ENCODE measurements around the gene RXYLT1.
"Not testable (repeated sequence)": the region's sequence is repeated elsewhere in the genome, so short reads cannot be mapped to it uniquely, and the experiment has no call there.

The RXYLT1 gene

GRCh38 chr12:63779498-63780481 lies at the start of gene RXYLT1:
Gene RXYLT1, plus strand, starts transcription at chr12:63779909. Its CDS starts 52 bp downstream, at chr12:63779961.
- DNase-seq (ENCODE audit: low read depth), result peak; percentile 35

- not testable (repeated sequence) for DNase-seq (ENCODE audit: low read depth)
Measured at GRCh38 chr12:63732779-63733178, 46.9 kb upstream of the RXYLT1 start.

GRCh38 chr12:63733585-63733984 lies 46.1 kb upstream of the RXYLT1 start:
- DNase-seq (ENCODE audit: low read depth), result not testable (repeated sequence)

GRCh38 chr12:63740551-63740950 lies 39.2 kb upstream of the RXYLT1 start:
- DNase-seq (ENCODE audit: low read depth), result not testable (repeated sequence)

- not testable (repeated sequence) for DNase-seq (ENCODE audit: low read depth)
Measured at GRCh38 chr12:63741431-63741830, 38.3 kb upstream of the RXYLT1 start.

- not testable (repeated sequence) for DNase-seq (ENCODE audit: low read depth)
Measured at GRCh38 chr12:63744110-63744509, 35.6 kb upstream of the RXYLT1 start.

- DNase-seq (ENCODE audit: low read depth), result not testable (repeated sequence)
Measured at GRCh38 chr12:63746470-63746869, 33.2 kb upstream of the RXYLT1 start.

- DNase-seq (ENCODE audit: low read depth), result not testable (repeated sequence)
Measured at GRCh38 chr12:63747136-63747535, 32.6 kb upstream of the RXYLT1 start.

- DNase-seq (ENCODE audit: low read depth), result no peak
Measured at GRCh38 chr12:63747553-63747952, 32.2 kb upstream of the RXYLT1 start.

GRCh38 chr12:63752283-63752682 lies 27.4 kb upstream of the RXYLT1 start:
- no peak for DNase-seq (ENCODE audit: low read depth)

GRCh38 chr12:63752841-63753240 lies 26.9 kb upstream of the RXYLT1 start:
- no peak for DNase-seq (ENCODE audit: low read depth)

GRCh38 chr12:63753743-63754142 lies 26.0 kb upstream of the RXYLT1 start:
- no peak for DNase-seq (ENCODE audit: low read depth)

- no peak for DNase-seq (ENCODE audit: low read depth)
Measured at GRCh38 chr12:63764481-63764880, 15.2 kb upstream of the RXYLT1 start.

GRCh38 chr12:63766498-63766897 lies 13.2 kb upstream of the RXYLT1 start:
- no peak for DNase-seq (ENCODE audit: low read depth)

- no peak for DNase-seq (ENCODE audit: low read depth)
Measured at GRCh38 chr12:63770375-63770774, 9.3 kb upstream of the RXYLT1 start.

GRCh38 chr12:63777340-63777739 lies 2.4 kb upstream of the RXYLT1 start:
- no peak for DNase-seq (ENCODE audit: low read depth)

- no peak for DNase-seq (ENCODE audit: low read depth)
Measured at GRCh38 chr12:63782466-63782865, 2.8 kb downstream of the RXYLT1 start.

GRCh38 chr12:63787306-63787705 lies 7.6 kb downstream of the RXYLT1 start:
- no peak for DNase-seq (ENCODE audit: low read depth)

GRCh38 chr12:63790608-63790945 lies 10.9 kb downstream of the RXYLT1 start:
- no peak for DNase-seq (ENCODE audit: low read depth)

- no peak for DNase-seq (ENCODE audit: low read depth)
Measured at GRCh38 chr12:63792338-63792737, 12.6 kb downstream of the RXYLT1 start.

GRCh38 chr12:63795032-63795687 lies 15.5 kb downstream of the RXYLT1 start:
- DNase-seq (ENCODE audit: low read depth), result no peak

- no peak for DNase-seq (ENCODE audit: low read depth)
Measured at GRCh38 chr12:63795944-63796343, 16.2 kb downstream of the RXYLT1 start.

- DNase-seq (ENCODE audit: low read depth), result no peak
Measured at GRCh38 chr12:63802012-63802608, 22.4 kb downstream of the RXYLT1 start.
